IPS-18c (cell line): ENCODE data around the gene NRL.
"Not testable (repeated sequence)": the region's sequence is repeated elsewhere in the genome, so short reads cannot be mapped to it uniquely, and the experiment has no call there.

Experiments
- H3K4me3 ChIP-seq: 2 replicates; pipeline ENCODE4 v1.7.0; 2013; ENCODE audit warnings: low read depth, mild to moderate bottlenecking, low read length, moderate library complexity; ENCODE audit not compliant: insufficient read depth
- H3K9me3 ChIP-seq: one replicate; pipeline ENCODE4 v1.6.1; 2013; ENCODE audit warnings: mild to moderate bottlenecking, low read length, moderate library complexity; ENCODE audit not compliant: control insufficient read depth, insufficient read depth

NRL gene

DNA sequence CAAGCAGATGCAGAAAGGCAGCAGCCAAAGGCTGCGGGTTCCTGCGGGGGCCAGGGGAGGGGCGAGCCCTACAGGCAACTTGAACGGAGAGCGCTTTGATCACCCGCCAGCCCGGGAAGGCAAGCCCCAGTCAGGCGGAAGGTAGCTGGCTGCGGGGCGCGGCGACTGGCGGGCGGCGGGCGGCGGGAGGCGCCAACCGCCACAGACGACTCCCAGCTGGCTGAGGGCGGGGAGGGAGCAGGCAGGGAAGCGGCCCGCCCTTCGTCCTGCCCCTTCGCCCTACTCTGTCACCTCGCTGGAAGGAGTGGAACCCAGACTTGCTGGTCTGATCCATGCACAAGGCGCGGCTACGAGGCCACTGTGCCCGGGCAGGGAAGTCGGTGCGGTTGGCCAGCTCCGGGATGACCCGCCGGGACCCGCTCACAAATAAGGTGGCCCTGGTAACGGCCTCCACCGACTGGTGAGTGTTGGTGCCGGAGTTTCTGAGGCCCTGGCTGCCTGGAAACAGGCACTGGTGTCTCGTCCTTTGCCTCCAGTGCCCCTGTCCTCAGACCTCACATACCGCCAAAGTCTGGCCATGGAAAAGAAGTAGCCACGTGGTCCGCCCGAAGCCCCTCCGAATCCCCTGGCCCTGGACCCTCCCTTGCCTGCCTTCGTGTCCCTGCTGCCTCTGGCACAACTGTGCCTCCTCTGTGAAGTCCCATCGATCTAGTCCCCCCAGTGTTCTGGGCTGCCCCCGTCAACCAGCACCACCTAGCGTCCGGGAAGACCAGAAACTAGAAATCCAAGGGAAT is 78.4 kb downstream of the NRL start:
- peaks cover 2% of the 10 kb centered on the region for H3K9me3 ChIP-seq
- peak overlapping the region; percentile 77 for H3K4me3 ChIP-seq

DNA sequence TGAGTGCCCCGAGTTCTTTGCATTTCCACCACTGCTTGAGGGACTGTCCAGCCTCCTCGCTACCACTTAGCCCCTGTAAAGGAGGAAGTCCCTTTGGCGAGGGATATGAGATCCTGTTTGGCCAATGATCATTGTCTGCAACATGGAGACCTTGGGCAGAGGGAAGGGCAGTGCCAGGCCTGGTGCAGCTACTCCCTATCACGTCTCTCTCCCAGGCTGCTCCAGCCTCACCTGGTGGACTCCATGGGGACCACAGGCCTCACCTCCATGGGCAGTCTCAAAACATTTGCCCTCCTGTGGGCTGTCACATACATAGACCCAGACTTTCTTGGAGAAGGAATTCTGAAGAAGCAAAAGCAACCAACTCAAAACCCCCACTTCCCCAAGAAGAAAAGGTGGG is 79.0 kb downstream of the NRL start:
- peak overlapping the region; percentile 77; the same call in 1 of the 2 replicates for H3K4me3 ChIP-seq
- not testable (repeated sequence) for H3K9me3 ChIP-seq

DNA sequence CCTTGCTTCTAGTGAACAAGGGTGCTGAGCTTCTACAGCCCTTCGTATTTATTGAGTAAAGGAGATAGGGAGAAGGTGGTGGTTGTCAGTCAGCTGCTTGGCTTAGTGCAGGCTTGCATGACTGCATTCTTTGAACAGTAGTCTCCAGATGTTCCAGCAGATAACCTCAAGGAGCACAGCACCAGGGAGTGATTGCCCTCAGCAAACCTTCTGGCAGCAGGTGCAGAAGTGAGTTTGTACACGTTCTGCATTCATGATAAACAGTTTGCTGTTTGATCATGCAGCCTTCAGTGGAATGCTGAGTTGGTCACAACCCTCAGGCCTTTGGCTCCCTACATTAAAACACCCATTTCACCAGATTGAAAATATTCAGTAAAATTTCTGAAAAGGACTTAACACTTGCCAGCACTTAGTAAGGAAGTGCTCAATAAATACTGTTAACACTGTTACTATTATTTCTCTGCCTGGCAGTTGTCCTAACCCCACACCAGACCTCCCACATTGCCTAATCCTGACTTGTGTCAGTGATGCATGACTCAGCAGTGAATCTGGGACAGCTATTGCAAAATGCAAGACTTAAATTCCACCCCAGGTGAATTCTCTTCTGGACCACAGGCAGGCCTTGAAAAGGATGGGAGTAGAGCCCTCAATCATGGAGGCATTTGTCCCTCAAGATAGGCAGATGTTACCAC is 81.9 kb downstream of the NRL start:
- Histone ChIP-seq H3K4me3 (no peak overlapping the region), H3K9me3 (peaks cover 2% of the 10 kb centered on the region)

DNA sequence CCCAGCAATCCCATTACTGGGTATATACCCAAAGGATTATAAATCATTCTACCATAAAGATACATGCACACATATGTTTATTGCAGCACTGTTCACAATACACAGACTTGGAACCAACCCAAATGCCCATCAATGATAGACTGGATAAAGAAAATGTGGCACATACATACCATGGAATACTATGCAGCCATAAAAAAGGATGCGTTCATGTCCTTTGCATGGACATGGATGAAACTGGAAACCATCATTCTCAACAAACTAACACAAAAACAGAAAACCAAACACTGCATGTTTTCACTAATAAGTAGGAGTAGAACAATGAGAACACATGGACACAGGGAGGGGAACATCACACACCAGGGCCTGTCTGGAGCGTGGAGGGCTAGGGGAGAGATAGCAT is 83.4 kb downstream of the NRL start:
- not testable (repeated sequence) for H3K4me3 ChIP-seq, H3K9me3 ChIP-seq

DNA sequence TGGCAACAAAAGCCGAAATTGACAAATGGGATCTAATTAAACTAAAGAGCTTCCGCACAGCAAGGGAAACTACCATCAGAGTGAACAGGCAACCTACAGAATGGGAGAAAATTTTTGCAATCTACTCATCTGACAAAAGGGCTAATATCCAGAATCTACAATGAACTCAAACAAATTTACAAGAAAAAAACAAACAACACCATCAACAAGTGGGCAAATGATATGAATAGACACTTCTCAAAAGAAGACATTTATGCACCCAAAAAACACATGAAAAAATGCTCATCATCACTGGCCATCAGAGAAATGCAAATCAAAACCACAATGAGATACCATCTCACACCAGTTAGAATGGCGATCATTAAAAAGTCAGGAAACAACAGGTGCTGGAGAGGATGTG is 85.1 kb downstream of the NRL start:
- H3K4me3 ChIP-seq: not testable (repeated sequence)

More for the DNA sequence above, 85.1 kb downstream of the NRL start:
- H3K9me3 ChIP-seq: not testable (repeated sequence)
